Occipital lobe (tissue), 2 donors: ENCODE measurements around the gene OLIG2. TPM values are rescaled to one million over a fixed set of nuclear protein-coding genes. Genes with fewer than 3 reads are reported as not detected.
A peak's percentile ranks its signal among the peaks of the same experiment; 100 is the strongest.

Experiments
- DNase-seq: peaks from one replicate; lab custom pipeline; 2025; lab: John Stamatoyannopoulos, UW
- total RNA-seq: library from RNA; depleted of rRNA; stranded (reverse); fragments of >200 nt; gene quantifications from one replicate; pipeline ENCODE4 v1.2.3, GENCODE V29; 2014

OLIG2 gene
- total RNA-seq, 1 donor from 2014 or later: 23.9 TPM

- no peak for DNase-seq
These were observed 38.3 kb downstream of the OLIG2 start for GRCh38 chr21:33063907-33064622.

GRCh38 chr21:33064623-33065390 is 39.1 kb downstream of the OLIG2 start:
- peak; percentile 34 for DNase-seq

GRCh38 chr21:33067043-33067442 is 41.3 kb downstream of the OLIG2 start:
- DNase-seq: no peak

GRCh38 chr21:33067457-33067856 is 41.7 kb downstream of the OLIG2 start:
- no peak for DNase-seq

- no peak for DNase-seq
These were observed 43.5 kb downstream of the OLIG2 start for GRCh38 chr21:33069243-33069642.

- DNase-seq: no peak
These were observed 43.9 kb downstream of the OLIG2 start for GRCh38 chr21:33069645-33069993.

GRCh38 chr21:33069994-33070743 is 44.4 kb downstream of the OLIG2 start, which contains the start of gene OLIG1:
Gene OLIG1 (plus strand): TSS chr21:33070141. CDS start chr21:33070247, 106 bp downstream.
- DNase-seq: peak; percentile 58

- no peak for DNase-seq
These were observed 44.9 kb downstream of the OLIG2 start for GRCh38 chr21:33070744-33070997.

GRCh38 chr21:33070998-33071769 is 45.4 kb downstream of the OLIG2 start:
- no peak for DNase-seq

- DNase-seq: no peak
These were observed 46.1 kb downstream of the OLIG2 start for GRCh38 chr21:33071770-33072306.

GRCh38 chr21:33073636-33074035 is 47.9 kb downstream of the OLIG2 start:
- no peak for DNase-seq

GRCh38 chr21:33075128-33075527 is 49.4 kb downstream of the OLIG2 start:
- DNase-seq: no peak

GRCh38 chr21:33075596-33076195 is 50.0 kb downstream of the OLIG2 start:
- DNase-seq: no peak

- no peak for DNase-seq
These were observed 51.0 kb downstream of the OLIG2 start for GRCh38 chr21:33076600-33077329.

Other genes starting within 250 kb of the OLIG2 start
- 9.4 TPM for gene OLIG1, start 44.2 kb downstream of the OLIG2 start, total RNA-seq
- gene IFNAR2, start 204.0 kb downstream of the OLIG2 start, total RNA-seq: 9.5 TPM
- gene IL10RB, start 240.4 kb downstream of the OLIG2 start, total RNA-seq: 10.3 TPM